ENCODE measurements around the gene SERPINE1.

The SERPINE1 gene

DNA sequence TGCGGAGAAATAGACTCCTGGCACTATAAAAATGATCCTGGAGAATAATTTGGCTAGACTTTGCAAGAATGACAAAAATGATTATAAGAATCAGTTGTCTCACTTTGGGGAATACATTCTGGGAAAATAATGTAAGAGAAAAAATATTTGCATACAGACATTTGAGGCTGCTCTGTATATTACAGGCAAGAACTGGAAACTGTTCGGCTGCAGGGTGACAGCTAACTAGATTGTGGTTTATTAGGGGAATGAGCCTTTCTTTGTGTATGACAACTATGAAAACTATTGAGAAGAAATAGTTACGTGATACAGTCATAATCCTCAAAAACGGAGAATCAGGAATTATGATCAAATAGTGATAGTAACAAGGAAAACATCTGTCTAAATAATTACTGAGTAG, 33.0 kb upstream of the SERPINE1 start:
- Histone ChIP-seq H3K18ac (ENCODE audit: low read length) (no peak overlapping the region), H3K79me1 (ENCODE audit: low read length) (no peaks in the 10 kb centered on the region), H3K36me3 (ENCODE audit: control insufficient read depth, insufficient read depth, low read length) (no peaks in the 10 kb centered on the region), H3K4ac (ENCODE audit: low read depth, low read length) (no peak overlapping the region), H3K27ac (ENCODE audit: low read depth, low read length) (no peak overlapping the region), H2BK120ac (ENCODE audit: low read depth, low read length) (no peak overlapping the region), H3K4me2 (ENCODE audit: low read length) (no peak overlapping the region), H2BK5ac (ENCODE audit: low read length) (no peak overlapping the region), H3K23ac (ENCODE audit: low read length) (no peak overlapping the region), H3K27me3 (ENCODE audit: insufficient read depth, low read length, poor library complexity) (no peaks in the 10 kb centered on the region), H3K9ac (ENCODE audit: low read length) (no peak overlapping the region), H3K4me3 (ENCODE audit: low read length) (no peak overlapping the region), H3K79me2 (ENCODE audit: control insufficient read depth, insufficient read depth, low read length) (no peaks in the 10 kb centered on the region), H3K56ac (ENCODE audit: low read length) (no peak overlapping the region), H4K5ac (ENCODE audit: low read length) (no peak overlapping the region), H3K4me1 (ENCODE audit: control insufficient read depth, low read depth, low read length) (no peaks in the 10 kb centered on the region), H2AK5ac (ENCODE audit: low read length) (no peak overlapping the region), H2BK15ac (replicated peaks; ENCODE audit: low read depth) (no peak overlapping the region), H4K8ac (ENCODE audit: low read depth, low read length) (no peak overlapping the region)
- WGBS (ENCODE audit: extremely low coverage, insufficient coverage, low lambda C conversion rate), result no CpG with 5 or more reads among the region's 4 CpGs
- DNase-seq, result no peak

GRCh38 chr7:101094376-101094775, 32.5 kb upstream of the SERPINE1 start:
- Histone ChIP-seq H2BK15ac (replicated peaks; ENCODE audit: low read depth) (no peak overlapping the region), H4K5ac (ENCODE audit: low read length) (no peak overlapping the region), H3K4me3 (ENCODE audit: low read length) (no peak overlapping the region), H3K79me1 (ENCODE audit: low read length) (no peaks in the 10 kb centered on the region), H4K8ac (ENCODE audit: low read depth, low read length) (no peak overlapping the region), H3K79me2 (ENCODE audit: control insufficient read depth, insufficient read depth, low read length) (no peaks in the 10 kb centered on the region), H3K27me3 (ENCODE audit: insufficient read depth, low read length, poor library complexity) (no peaks in the 10 kb centered on the region), H2BK120ac (ENCODE audit: low read depth, low read length) (no peak overlapping the region), H3K36me3 (ENCODE audit: control insufficient read depth, insufficient read depth, low read length) (no peaks in the 10 kb centered on the region), H2BK5ac (ENCODE audit: low read length) (no peak overlapping the region), H3K9ac (ENCODE audit: low read length) (no peak overlapping the region), H3K4me2 (ENCODE audit: low read length) (no peak overlapping the region), H2AK5ac (ENCODE audit: low read length) (no peak overlapping the region), H3K4ac (ENCODE audit: low read depth, low read length) (no peak overlapping the region), H3K27ac (ENCODE audit: low read depth, low read length) (no peak overlapping the region), H3K4me1 (ENCODE audit: control insufficient read depth, low read depth, low read length) (no peaks in the 10 kb centered on the region), H3K18ac (ENCODE audit: low read length) (no peak overlapping the region), H3K23ac (ENCODE audit: low read length) (no peak overlapping the region), H3K56ac (ENCODE audit: low read length) (no peak overlapping the region)
- no CpG with 5 or more reads among the region's 9 CpGs for WGBS (ENCODE audit: extremely low coverage, insufficient coverage, low lambda C conversion rate)
- DNase-seq, result no peak

GRCh38 chr7:101094791-101095375, 32.0 kb upstream of the SERPINE1 start:
- Histone ChIP-seq H3K18ac (ENCODE audit: low read length) (no peak overlapping the region), H2BK15ac (replicated peaks; ENCODE audit: low read depth) (no peak overlapping the region), H3K4me3 (ENCODE audit: low read length) (no peak overlapping the region), H4K8ac (ENCODE audit: low read depth, low read length) (no peak overlapping the region), H3K9ac (ENCODE audit: low read length) (no peak overlapping the region), H2AK5ac (ENCODE audit: low read length) (no peak overlapping the region), H2BK5ac (ENCODE audit: low read length) (no peak overlapping the region), H3K4me2 (ENCODE audit: low read length) (no peak overlapping the region), H3K79me2 (ENCODE audit: control insufficient read depth, insufficient read depth, low read length) (no peaks in the 10 kb centered on the region), H3K79me1 (ENCODE audit: low read length) (no peaks in the 10 kb centered on the region), H2BK120ac (ENCODE audit: low read depth, low read length) (no peak overlapping the region), H3K56ac (ENCODE audit: low read length) (no peak overlapping the region), H3K4ac (ENCODE audit: low read depth, low read length) (no peak overlapping the region), H3K27me3 (ENCODE audit: insufficient read depth, low read length, poor library complexity) (no peaks in the 10 kb centered on the region), H3K23ac (ENCODE audit: low read length) (no peak overlapping the region), H3K36me3 (ENCODE audit: control insufficient read depth, insufficient read depth, low read length) (no peaks in the 10 kb centered on the region), H3K4me1 (ENCODE audit: control insufficient read depth, low read depth, low read length) (no peaks in the 10 kb centered on the region), H4K5ac (ENCODE audit: low read length) (no peak overlapping the region), H3K27ac (ENCODE audit: low read depth, low read length) (no peak overlapping the region)
- WGBS (ENCODE audit: extremely low coverage, insufficient coverage, low lambda C conversion rate), result no CpG with 5 or more reads among the region's 12 CpGs
- peak; percentile 83 for DNase-seq

DNA sequence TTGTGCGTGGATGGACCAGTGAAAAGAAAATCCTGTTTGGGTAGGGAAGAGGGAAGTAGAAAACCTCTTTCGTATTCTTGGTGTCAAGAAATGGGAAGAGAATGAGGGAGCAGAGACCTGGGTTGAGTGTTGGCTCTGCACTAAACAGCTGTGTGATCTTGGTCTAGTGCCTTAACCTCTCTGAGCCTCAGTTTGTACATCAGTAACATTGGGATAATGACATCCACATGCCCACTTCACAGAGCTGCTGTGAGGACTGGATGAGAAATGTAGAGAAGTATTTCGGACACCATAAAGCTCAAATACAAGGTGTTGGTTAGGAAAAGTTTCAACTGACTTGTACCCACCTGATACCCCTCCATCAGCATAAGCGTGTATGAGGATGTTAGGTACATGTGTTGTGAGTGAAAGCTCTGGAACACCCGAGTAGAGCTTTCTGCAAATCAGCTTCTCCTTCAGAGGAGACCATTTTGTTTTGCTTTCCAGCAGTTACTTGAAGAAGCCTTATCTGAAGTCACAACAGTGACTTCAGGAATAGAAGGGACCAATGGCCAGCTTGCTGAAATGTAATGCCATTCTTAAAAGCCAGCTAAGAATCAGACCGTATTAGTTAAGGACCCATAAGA, 30.5 kb upstream of the SERPINE1 start:
- Histone ChIP-seq H3K36me3 (ENCODE audit: control insufficient read depth, insufficient read depth, low read length) (no peaks in the 10 kb centered on the region), H3K56ac (ENCODE audit: low read length) (no peak overlapping the region), H3K79me1 (ENCODE audit: low read length) (no peaks in the 10 kb centered on the region), H3K9ac (ENCODE audit: low read length) (no peak overlapping the region), H3K18ac (ENCODE audit: low read length) (peak overlapping the region; percentile 62), H2BK120ac (ENCODE audit: low read depth, low read length) (no peak overlapping the region), H4K8ac (ENCODE audit: low read depth, low read length) (no peak overlapping the region), H3K23ac (ENCODE audit: low read length) (no peak overlapping the region), H4K5ac (ENCODE audit: low read length) (no peak overlapping the region), H3K4ac (ENCODE audit: low read depth, low read length) (no peak overlapping the region), H3K4me2 (ENCODE audit: low read length) (no peak overlapping the region), H2AK5ac (ENCODE audit: low read length) (no peak overlapping the region), H3K79me2 (ENCODE audit: control insufficient read depth, insufficient read depth, low read length) (no peaks in the 10 kb centered on the region), H3K4me3 (ENCODE audit: low read length) (no peak overlapping the region), H2BK5ac (ENCODE audit: low read length) (no peak overlapping the region), H3K4me1 (ENCODE audit: control insufficient read depth, low read depth, low read length) (peaks cover 5% of the 10 kb centered on the region), H3K27me3 (ENCODE audit: insufficient read depth, low read length, poor library complexity) (no peaks in the 10 kb centered on the region), H2BK15ac (replicated peaks; ENCODE audit: low read depth) (no peak overlapping the region), H3K27ac (ENCODE audit: low read depth, low read length) (no peak overlapping the region)
- WGBS (ENCODE audit: extremely low coverage, insufficient coverage, low lambda C conversion rate), result no CpG with 5 or more reads among the region's 6 CpGs
- no peak for DNase-seq

- no peak overlapping the region for H3K4ac ChIP-seq (ENCODE audit: low read depth, low read length)
- H3K4me3 ChIP-seq (ENCODE audit: low read length), result no peak overlapping the region
- H2BK15ac ChIP-seq (replicated peaks; ENCODE audit: low read depth), result no peak overlapping the region
- H4K8ac ChIP-seq (ENCODE audit: low read depth, low read length), result no peak overlapping the region
- WGBS (ENCODE audit: extremely low coverage, insufficient coverage, low lambda C conversion rate), result no CpG with 5 or more reads among the region's 5 CpGs
- no peak overlapping the region for H4K5ac ChIP-seq (ENCODE audit: low read length)
- H3K4me2 ChIP-seq (ENCODE audit: low read length), result no peak overlapping the region
- H3K9ac ChIP-seq (ENCODE audit: low read length), result no peak overlapping the region
- H3K23ac ChIP-seq (ENCODE audit: low read length), result no peak overlapping the region
- no peaks in the 10 kb centered on the region for H3K79me2 ChIP-seq (ENCODE audit: control insufficient read depth, insufficient read depth, low read length)
- no peak overlapping the region for H2BK120ac ChIP-seq (ENCODE audit: low read depth, low read length)
- H3K36me3 ChIP-seq (ENCODE audit: control insufficient read depth, insufficient read depth, low read length), result no peaks in the 10 kb centered on the region
- H2AK5ac ChIP-seq (ENCODE audit: low read length), result no peak overlapping the region
- H3K27ac ChIP-seq (ENCODE audit: low read depth, low read length), result no peak overlapping the region
- H3K27me3 ChIP-seq (ENCODE audit: insufficient read depth, low read length, poor library complexity), result no peaks in the 10 kb centered on the region
- H3K4me1 ChIP-seq (ENCODE audit: control insufficient read depth, low read depth, low read length), result peaks cover 5% of the 10 kb centered on the region
- H3K79me1 ChIP-seq (ENCODE audit: low read length), result no peaks in the 10 kb centered on the region
- H2BK5ac ChIP-seq (ENCODE audit: low read length), result no peak overlapping the region
- H3K56ac ChIP-seq (ENCODE audit: low read length), result no peak overlapping the region
- no peak for DNase-seq
- no peak overlapping the region for H3K18ac ChIP-seq (ENCODE audit: low read length)
These were observed 30.0 kb upstream of the SERPINE1 start for GRCh38 chr7:101096957-101097347.

- Histone ChIP-seq H3K56ac (ENCODE audit: low read length) (no peak overlapping the region), H3K4me2 (ENCODE audit: low read length) (no peak overlapping the region), H3K27me3 (ENCODE audit: insufficient read depth, low read length, poor library complexity) (no peaks in the 10 kb centered on the region), H3K4me1 (ENCODE audit: control insufficient read depth, low read depth, low read length) (peaks cover 5% of the 10 kb centered on the region), H3K18ac (ENCODE audit: low read length) (no peak overlapping the region), H3K36me3 (ENCODE audit: control insufficient read depth, insufficient read depth, low read length) (no peaks in the 10 kb centered on the region), H3K4me3 (ENCODE audit: low read length) (no peak overlapping the region), H3K79me2 (ENCODE audit: control insufficient read depth, insufficient read depth, low read length) (no peaks in the 10 kb centered on the region), H2BK15ac (replicated peaks; ENCODE audit: low read depth) (no peak overlapping the region), H3K9ac (ENCODE audit: low read length) (no peak overlapping the region), H2BK5ac (ENCODE audit: low read length) (no peak overlapping the region), H2AK5ac (ENCODE audit: low read length) (no peak overlapping the region), H3K23ac (ENCODE audit: low read length) (no peak overlapping the region), H3K79me1 (ENCODE audit: low read length) (no peaks in the 10 kb centered on the region), H3K27ac (ENCODE audit: low read depth, low read length) (no peak overlapping the region), H4K8ac (ENCODE audit: low read depth, low read length) (no peak overlapping the region), H4K5ac (ENCODE audit: low read length) (no peak overlapping the region), H3K4ac (ENCODE audit: low read depth, low read length) (no peak overlapping the region), H2BK120ac (ENCODE audit: low read depth, low read length) (no peak overlapping the region)
- no peak for DNase-seq
- WGBS (ENCODE audit: extremely low coverage, insufficient coverage, low lambda C conversion rate), result no CpG with 5 or more reads among the region's 4 CpGs
These were observed 29.3 kb upstream of the SERPINE1 start for GRCh38 chr7:101097561-101097960.
